ENCODE measurements around the gene SERPINA10. TPM values are rescaled to one million over a fixed set of nuclear protein-coding genes. Genes with fewer than 3 reads are reported as not detected.

SERPINA10 gene
- total and polyA plus RNA-seq, 2 of the 13 experiments (the other 11 are each of a cell fraction or from before 2014, with no cell fraction given) = 20.1 to 20.2 TPM

- TF ChIP-seq ZNF280B (CRISPR knock-in tag; IDR thresholded peaks at IDR 0.05; ENCODE audit: borderline replicate concordance) = peak; percentile 38; the same call in 1 of the 2 replicates
- no peak; the same call in 1 of the 2 replicates for TF ChIP-seq BRD4 (CRISPR knock-in tag; IDR thresholded peaks at IDR 0.05)
- peak; percentile 68 for TF ChIP-seq CBX5 (CRISPR knock-in tag; IDR thresholded peaks at IDR 0.05; ENCODE audit: borderline replicate concordance)
- no peak for TF ChIP-seq ZNF576 (CRISPR knock-in tag; IDR thresholded peaks at IDR 0.05)
- no peak for TF ChIP-seq ZNF468 (CRISPR knock-in tag; IDR thresholded peaks at IDR 0.05)
- no peak; the same call in 1 of the 2 replicates for TF ChIP-seq ZNF558 (CRISPR knock-in tag; IDR thresholded peaks at IDR 0.05; ENCODE audit: borderline replicate concordance)
- TF ChIP-seq ZNF639 (CRISPR knock-in tag; conservative IDR thresholded peaks at IDR 0.05) = 0 out of 2 replicates have a peak, but pooled peaks have one; percentile 53
- TF ChIP-seq MXD3 (CRISPR knock-in tag; IDR thresholded peaks at IDR 0.05) = no peak
- TF ChIP-seq ARID2 (CRISPR knock-in tag; IDR thresholded peaks at IDR 0.05; ENCODE audit: borderline replicate concordance) = no peak
- peak; percentile 51 for TF ChIP-seq YY1 (IDR thresholded peaks at IDR 0.05; ENCODE audit: insufficient read depth, insufficient replicate concordance, low read depth, low read length)
- no peak for TF ChIP-seq PBX2 (CRISPR knock-in tag; IDR thresholded peaks at IDR 0.05)
- TF ChIP-seq ZNF704 (CRISPR knock-in tag; IDR thresholded peaks at IDR 0.05; ENCODE audit: borderline replicate concordance) = no peak
- TF ChIP-seq ATF2 (CRISPR knock-in tag; IDR thresholded peaks at IDR 0.05) = no peak; the same call in 1 of the 2 replicates
- TF ChIP-seq ZNF12 (CRISPR knock-in tag; IDR thresholded peaks at IDR 0.05) = peak; percentile 56; the same call in 1 of the 2 replicates
- no peak for TF ChIP-seq TERF1 (CRISPR knock-in tag; IDR thresholded peaks at IDR 0.05)
- no peak for TF ChIP-seq JDP2 (CRISPR knock-in tag; IDR thresholded peaks at IDR 0.05; ENCODE audit: borderline replicate concordance)
- TF ChIP-seq GPN1 (CRISPR knock-in tag; IDR thresholded peaks at IDR 0.05; ENCODE audit: borderline replicate concordance) = no peak
- no peak for TF ChIP-seq PCBP1 (IDR thresholded peaks at IDR 0.05; ENCODE audit: borderline replicate concordance, low read depth, low read length)
- TF ChIP-seq CC2D1A (CRISPR knock-in tag; IDR thresholded peaks at IDR 0.05) = no peak
- no peak for TF ChIP-seq ZNF296 (CRISPR knock-in tag; conservative IDR thresholded peaks at IDR 0.05)
These were observed at the start of gene SERPINA10 (continued) for GRCh38 chr14:94292872-94293577.

Data from HepG2 (cell line).